ENCODE data around the gene HCAR1.

The HCAR1 gene

DNA sequence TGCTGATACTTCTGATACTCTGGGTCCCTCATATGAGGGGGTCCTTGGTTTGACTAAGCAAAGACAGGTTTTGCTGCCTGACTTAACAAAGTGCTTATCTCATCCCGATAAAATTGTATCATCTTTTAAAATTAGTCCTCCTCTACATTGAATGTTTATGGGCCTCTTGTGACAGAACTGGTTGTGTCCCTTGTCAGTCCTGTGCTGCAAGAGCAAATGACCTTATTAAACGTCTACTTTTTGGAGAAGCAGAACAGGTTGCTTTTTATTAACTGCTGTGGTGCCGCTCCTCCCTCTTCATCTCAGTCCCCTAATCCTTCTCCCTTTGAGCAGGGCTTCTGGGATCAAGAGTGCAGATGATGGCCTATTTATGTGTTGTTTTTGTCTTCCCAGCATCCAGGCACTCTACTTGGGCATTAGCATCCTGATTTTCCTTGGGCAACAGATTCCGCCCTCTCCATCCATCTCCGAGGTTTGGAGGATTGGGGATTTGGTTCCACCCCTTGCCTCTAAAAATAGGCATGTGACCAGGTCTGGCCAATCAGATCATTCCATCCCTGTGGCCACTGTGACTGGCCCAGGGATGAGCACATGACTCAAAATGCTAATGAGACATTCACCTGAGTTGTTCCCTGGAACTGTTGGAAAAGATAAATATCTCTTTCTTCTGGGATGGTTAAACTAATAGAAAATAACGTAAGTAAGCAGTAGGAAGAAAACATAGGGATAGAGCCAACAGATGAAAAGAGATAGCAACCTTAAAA is 19.1 kb upstream of the HCAR1 start:
- Histone ChIP-seq H4K20me1 (ENCODE audit: insufficient read depth, low read length) (no peaks in the 10 kb centered on the region), H3K27me3 (ENCODE audit: insufficient read depth, low read length) (no peaks in the 10 kb centered on the region), H3K27ac (ENCODE audit: low read depth, low read length, poor library complexity, severe bottlenecking) (peak overlapping the region; percentile 45), H3K4me2 (ENCODE audit: low read length) (no peak overlapping the region), H3K9ac (ENCODE audit: low read length) (no peak overlapping the region), H3K9me2 (ENCODE audit: low read depth, low read length) (no peaks in the 10 kb centered on the region), H3K9me3 (ENCODE audit: low read length) (no peaks in the 10 kb centered on the region), H2AFZ (ENCODE audit: low read length) (no peak overlapping the region), H3F3A (ENCODE audit: insufficient read depth, low read length) (no peaks in the 10 kb centered on the region), H3K4me3 (ENCODE audit: low read depth, low read length, poor library complexity, severe bottlenecking) (no peak overlapping the region), H3K36me3 (ENCODE audit: insufficient read depth, low read length) (peaks cover 11% of the 10 kb centered on the region), H3K79me2 (ENCODE audit: insufficient read depth, low read length) (peaks cover 16% of the 10 kb centered on the region), H3K4me1 (ENCODE audit: insufficient read depth, low read length, severe bottlenecking) (peaks cover 30% of the 10 kb centered on the region)
- TF ChIP-seq, protein P1, sequence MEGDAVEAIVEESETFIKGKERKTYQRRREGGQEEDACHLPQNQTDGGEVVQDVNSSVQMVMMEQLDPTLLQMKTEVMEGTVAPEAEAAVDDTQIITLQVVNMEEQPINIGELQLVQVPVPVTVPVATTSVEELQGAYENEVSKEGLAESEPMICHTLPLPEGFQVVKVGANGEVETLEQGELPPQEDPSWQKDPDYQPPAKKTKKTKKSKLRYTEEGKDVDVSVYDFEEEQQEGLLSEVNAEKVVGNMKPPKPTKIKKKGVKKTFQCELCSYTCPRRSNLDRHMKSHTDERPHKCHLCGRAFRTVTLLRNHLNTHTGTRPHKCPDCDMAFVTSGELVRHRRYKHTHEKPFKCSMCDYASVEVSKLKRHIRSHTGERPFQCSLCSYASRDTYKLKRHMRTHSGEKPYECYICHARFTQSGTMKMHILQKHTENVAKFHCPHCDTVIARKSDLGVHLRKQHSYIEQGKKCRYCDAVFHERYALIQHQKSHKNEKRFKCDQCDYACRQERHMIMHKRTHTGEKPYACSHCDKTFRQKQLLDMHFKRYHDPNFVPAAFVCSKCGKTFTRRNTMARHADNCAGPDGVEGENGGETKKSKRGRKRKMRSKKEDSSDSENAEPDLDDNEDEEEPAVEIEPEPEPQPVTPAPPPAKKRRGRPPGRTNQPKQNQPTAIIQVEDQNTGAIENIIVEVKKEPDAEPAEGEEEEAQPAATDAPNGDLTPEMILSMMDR (IDR thresholded peaks at IDR 0.05; ENCODE audit: low read length): no peak
- no peak for TF ChIP-seq EZH2 (IDR thresholded peaks at IDR 0.05; ENCODE audit: borderline replicate concordance, low read length)

DNA sequence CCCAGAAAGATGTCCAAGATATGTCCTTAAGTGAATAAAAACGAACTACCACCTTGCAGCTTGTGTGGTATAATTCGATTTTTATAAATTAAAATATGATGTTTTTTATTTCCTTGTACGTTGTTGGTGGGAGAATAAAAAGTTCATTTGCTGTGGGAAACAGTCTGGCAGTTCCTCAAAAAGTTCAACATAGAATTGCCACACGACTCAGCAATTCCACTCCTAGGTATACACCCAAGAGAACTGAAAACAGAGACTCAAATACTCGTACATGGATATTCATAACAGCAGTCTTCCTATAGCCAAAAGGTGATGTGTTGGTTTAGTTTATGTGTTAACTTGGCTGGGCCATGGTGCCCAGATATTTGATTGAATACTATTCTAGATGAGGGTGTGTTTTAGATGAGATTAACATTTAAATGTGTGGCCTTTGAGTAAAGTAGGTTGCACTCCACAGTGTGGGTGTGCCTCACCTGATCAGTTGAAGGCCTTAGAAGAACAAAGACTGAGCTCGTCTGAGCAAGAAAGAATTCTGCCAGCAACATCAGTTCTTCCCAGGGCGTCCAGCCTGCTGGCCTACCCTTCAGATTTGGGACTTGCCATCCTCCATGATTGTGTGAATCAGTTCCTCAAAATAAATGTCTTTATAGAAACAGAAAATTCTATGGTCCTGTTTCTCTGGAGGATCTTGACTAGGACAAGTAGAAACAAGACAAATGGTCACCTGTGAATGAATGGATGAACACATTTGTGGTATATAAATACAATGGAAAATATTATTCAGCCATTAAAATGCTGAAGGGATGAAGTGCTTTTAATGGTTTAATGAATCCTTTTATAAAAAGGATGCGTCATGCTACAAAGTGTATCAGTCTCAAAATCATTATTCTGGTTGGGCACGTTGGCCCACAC is 16.8 kb upstream of the HCAR1 start:
- H3K4me2 ChIP-seq (ENCODE audit: low read length): no peak overlapping the region
- TF ChIP-seq, protein P1 (IDR thresholded peaks at IDR 0.05; ENCODE audit: low read length): no peak
- no peak for TF ChIP-seq EZH2 (IDR thresholded peaks at IDR 0.05; ENCODE audit: borderline replicate concordance, low read length)
- H3K36me3 ChIP-seq (ENCODE audit: insufficient read depth, low read length): no peaks in the 10 kb centered on the region
- no peak overlapping the region for H3K4me3 ChIP-seq (ENCODE audit: low read depth, low read length, poor library complexity, severe bottlenecking)
- H3K27ac ChIP-seq (ENCODE audit: low read depth, low read length, poor library complexity, severe bottlenecking): no peak overlapping the region
- H3K27me3 ChIP-seq (ENCODE audit: insufficient read depth, low read length): no peaks in the 10 kb centered on the region
- H3K9me3 ChIP-seq (ENCODE audit: low read length): no peaks in the 10 kb centered on the region
- no peak overlapping the region for H3K9ac ChIP-seq (ENCODE audit: low read length)
- H3F3A ChIP-seq (ENCODE audit: insufficient read depth, low read length): no peaks in the 10 kb centered on the region
- no peak overlapping the region; the same call in 1 of the 2 replicates for H2AFZ ChIP-seq (ENCODE audit: low read length)
- no peaks in the 10 kb centered on the region for H3K79me2 ChIP-seq (ENCODE audit: insufficient read depth, low read length)
- peaks cover 15% of the 10 kb centered on the region for H3K4me1 ChIP-seq (ENCODE audit: insufficient read depth, low read length, severe bottlenecking)
- H4K20me1 ChIP-seq (ENCODE audit: insufficient read depth, low read length): no peaks in the 10 kb centered on the region
- no peaks in the 10 kb centered on the region for H3K9me2 ChIP-seq (ENCODE audit: low read depth, low read length)

DNA sequence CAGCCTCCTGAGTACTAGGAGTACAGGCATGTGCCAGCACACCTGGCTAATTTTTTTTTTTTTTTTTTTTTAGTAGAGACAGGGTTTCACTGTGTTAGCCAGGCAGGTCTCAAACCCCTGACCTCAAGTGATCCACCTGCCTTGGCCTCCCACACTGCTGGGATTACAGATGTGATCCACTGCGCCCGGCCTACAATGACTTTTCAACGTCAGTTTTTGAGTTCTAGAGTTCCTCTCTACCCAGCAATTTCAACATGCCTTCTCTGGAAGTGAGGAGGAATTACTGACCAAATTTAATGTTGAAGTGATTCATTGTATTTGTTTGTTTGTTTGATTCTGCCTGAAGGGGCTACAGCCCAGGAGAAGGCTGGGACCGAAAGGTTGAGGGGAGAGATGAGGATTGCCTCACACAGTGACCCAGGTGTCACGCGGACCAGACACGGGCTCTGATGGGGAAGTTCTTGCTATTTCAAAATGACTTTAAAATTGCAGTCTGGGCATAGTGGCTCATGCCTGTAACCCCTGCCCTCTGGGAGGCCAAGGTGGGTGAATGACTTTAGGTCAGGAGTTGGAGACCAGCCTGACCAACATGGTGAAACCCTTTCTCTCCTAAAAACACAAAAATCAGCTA is 13.4 kb upstream of the HCAR1 start:
- TF ChIP-seq, protein P1 (IDR thresholded peaks at IDR 0.05; ENCODE audit: low read length): no peak
- TF ChIP-seq EZH2 (IDR thresholded peaks at IDR 0.05; ENCODE audit: borderline replicate concordance, low read length): no peak
- Histone ChIP-seq H3K79me2 (ENCODE audit: insufficient read depth, low read length) (no peaks in the 10 kb centered on the region), H3F3A (ENCODE audit: insufficient read depth, low read length) (no peaks in the 10 kb centered on the region), H3K27ac (ENCODE audit: low read depth, low read length, poor library complexity, severe bottlenecking) (no peak overlapping the region), H3K36me3 (ENCODE audit: insufficient read depth, low read length) (no peaks in the 10 kb centered on the region), H3K4me1 (ENCODE audit: insufficient read depth, low read length, severe bottlenecking) (no peaks in the 10 kb centered on the region), H3K27me3 (ENCODE audit: insufficient read depth, low read length) (no peaks in the 10 kb centered on the region), H3K4me2 (ENCODE audit: low read length) (no peak overlapping the region), H4K20me1 (ENCODE audit: insufficient read depth, low read length) (no peaks in the 10 kb centered on the region), H3K9ac (ENCODE audit: low read length) (no peak overlapping the region), H3K9me2 (ENCODE audit: low read depth, low read length) (no peaks in the 10 kb centered on the region), H3K9me3 (ENCODE audit: low read length) (no peaks in the 10 kb centered on the region), H3K4me3 (ENCODE audit: low read depth, low read length, poor library complexity, severe bottlenecking) (no peak overlapping the region), H2AFZ (ENCODE audit: low read length) (no peak overlapping the region)
